Fibroblast of villous mesenchyme (primary cell): ENCODE measurements around the gene NUDCD2. TPM values are rescaled to one million over a fixed set of nuclear protein-coding genes. Genes with fewer than 3 reads are reported as not detected.

ENCODE experiments used
- DNase-seq: peaks from one replicate; pipeline ENCODE4 v3.0.0-alpha.2; 2010; ENCODE audit warnings: low read depth
- H3K4me3 ChIP-seq: 2 replicates; pipeline ENCODE4 v1.5.1; 2011; ENCODE audit warnings: low read depth, mild to moderate bottlenecking, low read length
- total RNA-seq: library from RNA; depleted of rRNA; stranded (reverse); fragments of >200 nt; gene quantifications from 2 replicates; pipeline ENCODE4 v1.2.3, GENCODE V29; 2012
- TF ChIP-seq, protein P1 (sequence below): IDR thresholded peaks from 2 replicates; pipeline ENCODE4 v1.5.1; 2012; ENCODE audit warnings: low read depth, mild to moderate bottlenecking, low read length; ENCODE audit not compliant: insufficient read depth

NUDCD2 gene
- total RNA-seq, 1 donor = 7.8 TPM

DNA sequence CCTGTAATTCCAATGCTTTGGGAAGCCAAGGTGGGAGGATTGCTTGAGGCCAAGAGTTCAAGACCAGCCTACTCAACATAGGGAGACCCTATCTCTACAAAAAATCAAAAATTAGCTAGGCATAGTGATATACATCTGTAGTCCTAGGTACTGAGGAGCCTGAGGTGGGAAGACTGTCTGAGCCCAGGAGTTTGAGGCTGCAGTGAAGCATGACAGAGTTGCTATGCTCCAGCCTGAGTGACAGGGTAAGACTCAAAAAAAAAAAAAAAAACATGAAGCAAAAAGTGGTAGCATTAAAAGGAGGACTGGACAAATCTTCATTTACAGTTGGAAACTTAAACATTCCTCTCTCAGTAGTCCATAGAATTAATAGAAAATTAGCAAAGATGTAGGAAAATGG is 12.7 kb downstream of the NUDCD2 start:
- TF ChIP-seq, protein P1, sequence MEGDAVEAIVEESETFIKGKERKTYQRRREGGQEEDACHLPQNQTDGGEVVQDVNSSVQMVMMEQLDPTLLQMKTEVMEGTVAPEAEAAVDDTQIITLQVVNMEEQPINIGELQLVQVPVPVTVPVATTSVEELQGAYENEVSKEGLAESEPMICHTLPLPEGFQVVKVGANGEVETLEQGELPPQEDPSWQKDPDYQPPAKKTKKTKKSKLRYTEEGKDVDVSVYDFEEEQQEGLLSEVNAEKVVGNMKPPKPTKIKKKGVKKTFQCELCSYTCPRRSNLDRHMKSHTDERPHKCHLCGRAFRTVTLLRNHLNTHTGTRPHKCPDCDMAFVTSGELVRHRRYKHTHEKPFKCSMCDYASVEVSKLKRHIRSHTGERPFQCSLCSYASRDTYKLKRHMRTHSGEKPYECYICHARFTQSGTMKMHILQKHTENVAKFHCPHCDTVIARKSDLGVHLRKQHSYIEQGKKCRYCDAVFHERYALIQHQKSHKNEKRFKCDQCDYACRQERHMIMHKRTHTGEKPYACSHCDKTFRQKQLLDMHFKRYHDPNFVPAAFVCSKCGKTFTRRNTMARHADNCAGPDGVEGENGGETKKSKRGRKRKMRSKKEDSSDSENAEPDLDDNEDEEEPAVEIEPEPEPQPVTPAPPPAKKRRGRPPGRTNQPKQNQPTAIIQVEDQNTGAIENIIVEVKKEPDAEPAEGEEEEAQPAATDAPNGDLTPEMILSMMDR = no peak
- no peak overlapping the region for H3K4me3 ChIP-seq

DNA sequence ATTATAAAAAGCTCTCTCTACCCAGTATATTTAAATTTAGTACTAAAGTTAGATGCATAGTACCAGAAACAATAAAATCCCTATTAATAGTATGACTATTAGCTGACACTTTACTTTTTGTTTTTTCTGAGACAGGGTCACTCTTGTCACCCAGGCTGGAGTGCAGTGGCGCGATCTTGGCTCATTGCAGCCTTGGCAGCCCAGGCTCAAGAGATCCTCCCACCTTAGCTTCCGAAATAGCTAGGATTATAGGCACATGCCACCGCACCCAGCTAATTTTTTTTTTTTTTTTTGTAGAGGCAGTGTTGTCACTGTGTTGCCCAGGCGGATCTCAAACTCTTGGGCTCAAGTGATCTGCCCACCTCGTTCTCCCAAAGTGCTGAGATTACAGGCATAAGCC is 14.6 kb downstream of the NUDCD2 start:
- DNase-seq = no peak
- TF ChIP-seq, protein P1 = no peak
- H3K4me3 ChIP-seq = no peak overlapping the region

More for the DNA sequence above, 12.7 kb downstream of the NUDCD2 start:
- no peak for DNase-seq

DNA sequence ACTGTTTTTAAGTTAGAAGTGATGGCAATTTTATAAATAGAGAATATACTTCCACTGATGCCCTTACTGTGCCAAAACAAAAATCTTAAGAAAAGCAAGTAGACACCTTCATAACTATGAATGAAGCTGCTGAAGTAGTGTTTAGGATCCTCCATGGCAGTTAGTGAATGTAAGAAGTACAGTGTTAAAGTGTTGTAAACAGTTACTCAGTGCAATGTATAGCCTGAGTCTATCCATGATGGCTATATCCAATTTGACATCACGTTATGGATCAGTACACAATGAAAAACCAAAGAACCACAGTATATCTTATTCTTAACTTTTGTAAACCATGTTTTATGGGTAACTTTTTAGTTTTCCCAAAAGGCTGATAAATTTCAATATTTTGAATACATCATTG is 15.4 kb downstream of the NUDCD2 start:
- DNase-seq = no peak
- no peak overlapping the region for H3K4me3 ChIP-seq
- TF ChIP-seq, protein P1 = no peak

DNA sequence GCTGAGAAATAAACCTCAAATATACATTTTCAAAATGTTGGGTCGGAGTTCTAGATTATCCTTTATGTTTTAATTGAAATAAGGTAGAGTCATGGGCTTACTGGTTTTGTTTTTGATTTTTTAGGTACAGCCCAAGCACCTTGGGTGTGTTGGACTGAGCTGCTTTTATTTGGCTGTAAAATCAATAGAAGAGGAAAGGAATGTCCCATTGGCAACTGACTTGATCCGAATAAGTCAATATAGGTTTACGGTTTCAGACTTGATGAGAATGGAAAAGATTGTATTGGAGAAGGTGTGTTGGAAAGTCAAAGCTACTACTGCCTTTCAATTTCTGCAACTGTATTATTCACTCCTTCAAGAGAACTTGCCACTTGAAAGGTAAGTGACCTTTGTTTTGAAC is 18.9 kb downstream of the NUDCD2 start:
- H3K4me3 ChIP-seq = peak overlapping the region; percentile 99
- no peak for DNase-seq
- TF ChIP-seq, protein P1 = no peak

DNA sequence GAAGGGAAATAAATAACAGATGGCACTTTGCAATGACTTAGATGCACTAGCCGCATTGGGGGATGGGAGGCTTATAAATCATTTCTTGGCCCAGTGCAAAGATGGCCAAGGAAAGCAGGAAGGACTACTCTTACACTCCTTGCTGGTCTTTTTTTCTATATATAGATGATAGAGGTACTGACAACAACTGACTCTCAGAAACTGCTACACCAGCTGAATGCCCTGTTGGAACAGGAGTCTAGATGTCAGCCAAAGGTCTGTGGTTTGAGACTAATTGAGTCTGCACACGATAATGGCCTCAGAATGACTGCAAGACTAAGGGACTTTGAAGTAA is 20.8 kb downstream of the NUDCD2 start:
- H3K4me3 ChIP-seq = peak overlapping the region; percentile 99
- TF ChIP-seq, protein P1 = no peak
- peak; percentile 24 for DNase-seq

DNA sequence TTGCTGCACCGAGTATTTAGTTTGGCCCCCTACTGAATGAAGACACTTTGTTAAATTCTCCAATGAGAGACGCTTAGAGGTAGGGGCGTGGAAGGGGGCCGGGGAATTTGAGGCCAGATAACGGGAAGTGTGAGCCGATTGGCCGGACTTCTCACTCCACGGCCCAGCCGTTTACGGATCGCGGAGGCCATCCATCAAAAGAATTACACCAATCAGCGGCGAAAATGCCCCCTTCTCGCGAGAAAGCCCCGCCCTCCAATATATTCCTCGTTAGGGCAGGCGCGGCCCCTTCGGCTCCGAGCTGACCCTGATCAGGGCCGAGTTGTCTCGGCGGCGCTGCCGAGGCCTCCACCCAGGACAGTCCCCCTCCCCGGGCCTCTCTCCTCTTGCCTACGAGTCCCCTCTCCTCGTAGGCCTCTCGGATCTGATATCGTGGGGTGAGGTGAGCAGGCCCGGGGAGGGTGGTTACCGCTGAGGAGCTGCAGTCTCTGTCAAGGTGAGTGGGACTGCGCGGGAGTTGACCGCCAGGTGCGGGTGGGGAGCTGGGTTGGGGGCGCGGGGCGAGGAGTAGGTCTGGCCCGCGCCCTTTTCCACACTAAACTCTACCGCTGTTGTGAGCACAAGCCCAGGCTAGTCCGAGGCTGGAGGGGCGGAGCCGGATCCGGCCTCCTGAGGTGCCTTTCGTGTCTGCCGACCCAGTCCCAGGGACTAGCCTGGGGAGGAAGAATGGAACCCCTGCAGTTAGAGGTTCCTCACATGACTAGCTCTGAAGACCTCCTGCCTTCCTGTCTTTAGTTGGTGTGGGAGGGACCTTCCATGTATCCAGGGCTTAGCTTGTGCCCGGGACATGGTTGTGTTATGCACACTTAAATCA is 22.4 kb downstream of the NUDCD2 start, which contains the start of gene CCNG1:
Gene CCNG1, plus strand, starts transcription at position 287 of the 874 bp plus-strand sequence. CDS start 1,662 bp downstream, outside the sequence.
- H3K4me3 ChIP-seq = peak within 1 kb of the TSS; percentile 99
- peak; percentile 97 for DNase-seq
- TF ChIP-seq, protein P1 = no peak
